ENCODE results near the gene SNAP47.

Gene SNAP47

GRCh38 chr1:227785094-227785804 lies 50.0 kb downstream of the SNAP47 start:
- no peak for DNase-seq (ENCODE audit: low read depth)

GRCh38 chr1:227785805-227786671 lies 50.8 kb downstream of the SNAP47 start:
- no peak for DNase-seq (ENCODE audit: low read depth)

- no peak for DNase-seq (ENCODE audit: low read depth)
These were observed 51.7 kb downstream of the SNAP47 start for GRCh38 chr1:227786673-227787512.

DNA sequence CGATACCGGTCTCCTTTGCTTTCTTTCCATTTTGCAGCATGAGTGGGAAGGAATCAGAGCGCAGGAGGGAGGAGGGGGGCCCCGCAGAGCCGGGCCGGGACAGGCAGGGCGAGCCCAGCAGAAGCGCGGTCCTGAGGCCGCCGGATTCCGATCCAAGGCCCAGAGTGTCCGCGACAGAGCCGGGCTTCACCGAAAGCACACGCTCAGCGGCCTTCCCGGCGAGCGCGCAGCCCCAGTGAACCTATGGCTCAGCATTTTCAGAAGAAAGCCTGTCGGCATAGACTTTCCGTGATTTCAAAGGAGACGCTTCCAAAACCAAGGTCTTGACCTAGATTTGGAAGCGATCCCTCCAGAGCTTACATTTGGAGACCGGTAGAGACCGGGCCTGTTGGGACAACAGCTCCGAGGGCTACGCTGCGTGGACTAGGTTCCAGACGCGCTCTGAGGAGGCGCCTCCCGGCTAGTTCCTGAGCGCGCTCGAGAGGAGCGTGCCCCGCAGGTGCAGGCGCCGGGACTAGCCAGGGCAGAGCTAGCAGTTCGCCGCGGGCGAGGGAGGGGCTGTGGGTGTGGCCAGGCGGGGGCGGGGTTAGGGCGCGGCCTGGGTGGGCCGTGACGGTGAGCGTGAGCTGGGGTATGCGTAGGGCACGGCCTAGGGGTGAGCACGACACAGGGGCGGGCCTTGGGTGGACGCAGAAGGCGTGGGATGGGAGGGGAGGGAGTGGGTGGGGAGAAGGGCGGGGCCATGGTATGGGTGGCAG lies 52.5 kb downstream of the SNAP47 start:
- peak; percentile 87 for DNase-seq (ENCODE audit: low read depth)

- DNase-seq (ENCODE audit: low read depth), result no peak
These were observed 53.2 kb downstream of the SNAP47 start for GRCh38 chr1:227788271-227789083.

DNA sequence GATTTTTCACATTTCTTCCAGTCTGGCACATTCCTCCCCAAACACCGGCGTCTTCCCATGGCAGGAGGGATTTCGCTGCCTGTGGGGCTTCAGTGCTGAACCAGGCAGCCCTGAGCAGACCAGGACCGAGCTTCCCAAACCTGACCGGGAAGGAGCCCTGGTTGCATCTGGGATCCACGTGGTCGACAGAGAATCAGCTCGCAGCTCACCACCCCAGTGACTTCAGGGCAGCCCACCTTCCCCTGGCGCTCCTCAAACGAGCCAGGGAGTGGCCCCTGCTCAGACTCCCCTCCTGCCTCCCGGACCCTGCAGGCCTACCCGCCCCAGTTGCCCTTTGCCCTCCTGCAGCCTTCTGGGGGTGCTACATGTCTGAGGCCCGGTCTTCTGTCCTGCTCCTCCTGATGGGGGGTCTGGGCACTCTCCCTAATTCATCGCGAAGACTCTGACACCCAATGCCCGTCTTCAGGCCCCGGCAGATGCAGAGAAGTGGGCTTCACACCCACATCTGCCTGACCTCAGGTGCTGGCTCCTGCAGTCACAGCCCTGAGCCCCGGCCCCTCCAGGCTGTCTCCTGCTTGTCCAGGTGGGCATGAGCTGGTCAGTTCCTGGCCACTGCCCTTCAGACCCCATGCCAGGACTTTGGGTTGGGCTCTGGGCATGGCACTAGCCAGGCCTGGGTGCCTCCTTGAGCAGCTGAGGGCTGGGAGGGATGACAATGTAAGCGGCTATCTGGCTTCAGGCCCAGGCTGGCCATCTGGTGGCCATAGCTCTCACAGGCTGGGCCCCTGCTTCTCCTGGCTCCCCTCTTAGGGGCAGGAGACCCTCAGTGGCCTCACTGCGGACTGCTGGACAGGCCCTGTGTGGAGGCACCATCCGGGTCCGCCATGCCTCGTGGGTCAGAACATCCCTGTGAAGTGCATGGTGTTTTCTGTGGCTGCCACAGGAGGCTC lies 54.1 kb downstream of the SNAP47 start:
- no peak for DNase-seq (ENCODE audit: low read depth)

DNA sequence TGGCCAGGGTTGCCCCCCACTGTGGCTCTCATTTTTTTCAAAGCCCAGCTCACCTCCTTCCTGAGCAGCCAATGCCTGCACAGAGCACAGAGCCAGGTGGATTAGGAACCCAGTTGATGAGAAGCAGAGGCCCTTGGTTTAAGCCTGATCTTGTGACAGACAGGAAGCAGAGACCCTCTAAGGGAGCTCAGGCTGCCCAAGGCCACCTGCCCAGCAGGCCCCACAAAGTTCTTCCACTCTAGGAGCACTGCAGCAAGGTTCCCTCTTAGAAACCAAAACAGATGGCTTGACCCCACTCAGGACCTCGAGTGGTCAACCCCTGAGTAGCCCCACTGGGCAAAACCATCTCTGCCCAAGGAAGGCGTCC lies 54.8 kb downstream of the SNAP47 start:
- DNase-seq (ENCODE audit: low read depth), result no peak

DNA sequence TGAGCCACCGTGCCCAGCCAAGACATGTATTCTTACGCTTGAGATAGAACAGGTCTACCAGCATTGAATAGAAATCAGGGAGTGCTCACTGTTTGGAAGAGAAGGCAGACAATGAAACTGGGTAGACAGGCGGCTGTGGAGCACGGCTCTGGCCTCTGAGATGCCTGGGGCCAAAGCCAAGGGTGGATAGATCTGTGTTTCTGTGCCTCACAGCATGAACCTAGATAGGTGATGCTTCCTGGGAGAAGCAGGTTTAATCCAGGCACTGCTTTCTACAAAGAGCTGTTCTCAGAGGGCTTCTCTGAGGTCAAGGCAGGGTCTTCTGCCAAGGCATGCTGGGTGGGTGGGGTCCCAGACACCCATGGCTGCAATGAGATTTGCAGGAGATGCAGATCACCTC lies 55.6 kb downstream of the SNAP47 start:
- no peak for DNase-seq (ENCODE audit: low read depth)

- no peak for DNase-seq (ENCODE audit: low read depth)
These were observed 56.3 kb downstream of the SNAP47 start for GRCh38 chr1:227791425-227792143.

DNA sequence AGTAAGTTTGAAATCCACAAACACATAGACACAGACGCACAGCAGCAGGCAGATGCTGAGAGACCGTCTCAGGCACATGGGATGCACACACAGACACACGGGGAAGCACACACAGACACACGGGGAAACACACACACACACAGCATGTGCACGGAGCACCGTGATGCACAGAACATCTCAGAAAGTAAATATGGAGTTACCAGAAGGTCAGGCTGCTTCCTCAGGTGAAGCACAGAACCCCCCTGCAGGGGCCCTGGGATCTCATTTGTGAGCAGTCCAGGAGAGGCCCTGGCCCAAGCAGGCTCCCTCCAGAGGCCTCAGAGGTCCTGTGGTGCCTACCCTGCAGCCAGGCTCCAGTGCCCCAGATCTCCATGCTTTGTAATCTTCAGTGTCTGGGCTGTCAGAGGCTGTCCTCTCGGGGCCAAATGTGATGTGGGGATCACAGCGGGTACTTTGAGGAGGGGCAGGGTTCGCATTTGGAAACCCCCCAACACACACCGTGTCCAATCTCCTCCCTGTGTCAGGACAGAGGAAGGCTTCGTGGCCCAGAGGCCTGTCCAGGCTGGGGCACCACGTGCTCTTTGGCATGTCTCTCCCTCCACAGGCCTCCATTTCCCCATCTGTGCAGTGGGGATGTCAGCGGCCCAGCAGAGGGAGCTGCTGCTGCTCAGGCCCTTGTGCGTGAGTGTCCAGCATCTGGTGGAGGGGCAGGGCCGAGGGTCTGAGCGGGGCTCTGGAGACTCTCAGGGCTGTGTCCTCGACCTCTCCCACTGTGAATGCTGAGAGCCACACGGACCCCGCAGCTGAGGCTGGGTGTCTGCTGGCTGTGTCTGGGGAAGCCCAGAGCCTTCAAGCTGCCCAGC lies 57.2 kb downstream of the SNAP47 start:
- no peak for DNase-seq (ENCODE audit: low read depth)

DNA sequence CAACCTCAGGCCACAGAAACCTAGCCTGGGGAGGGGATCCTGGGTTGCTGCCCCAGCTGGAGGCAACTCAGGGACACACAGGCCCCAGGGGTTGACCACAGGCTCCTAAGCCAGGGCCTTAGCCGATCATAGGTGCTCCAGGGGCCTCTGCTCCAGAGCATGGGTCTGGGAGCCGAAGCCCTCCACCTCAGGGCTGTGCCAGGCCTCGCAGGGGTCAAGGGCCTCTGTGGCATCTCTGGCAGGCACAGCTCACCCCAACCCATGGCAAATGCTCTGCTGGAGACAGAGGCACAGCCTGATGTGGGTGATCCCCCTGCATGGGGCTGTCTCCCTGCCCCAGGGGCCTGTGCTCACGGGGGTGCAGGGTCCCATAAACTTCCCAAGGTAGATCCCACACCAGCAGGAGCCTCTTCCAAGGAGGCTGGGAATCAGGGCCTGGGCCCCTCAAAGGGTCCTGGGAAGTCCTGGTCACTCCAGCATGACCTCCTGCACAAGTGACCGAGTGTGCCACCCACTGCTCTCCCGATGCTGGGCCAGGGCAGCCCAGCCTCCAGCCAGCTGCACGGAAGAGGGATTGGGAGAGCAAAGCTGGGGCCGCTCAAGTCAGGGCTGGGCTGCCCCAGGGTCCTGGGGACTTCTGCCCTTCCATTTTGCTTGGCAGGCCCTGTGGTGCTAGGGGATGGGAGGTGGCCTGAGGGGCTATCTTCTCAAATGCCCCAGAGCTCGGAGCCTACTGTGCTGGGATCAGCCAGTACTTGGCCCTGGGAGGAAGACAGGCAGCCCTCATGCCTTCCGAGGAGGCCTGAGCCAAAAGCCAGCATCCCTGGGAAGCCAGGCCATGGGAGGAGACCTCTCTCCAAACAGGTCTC lies 58.1 kb downstream of the SNAP47 start:
- DNase-seq (ENCODE audit: low read depth), result no peak

DNA sequence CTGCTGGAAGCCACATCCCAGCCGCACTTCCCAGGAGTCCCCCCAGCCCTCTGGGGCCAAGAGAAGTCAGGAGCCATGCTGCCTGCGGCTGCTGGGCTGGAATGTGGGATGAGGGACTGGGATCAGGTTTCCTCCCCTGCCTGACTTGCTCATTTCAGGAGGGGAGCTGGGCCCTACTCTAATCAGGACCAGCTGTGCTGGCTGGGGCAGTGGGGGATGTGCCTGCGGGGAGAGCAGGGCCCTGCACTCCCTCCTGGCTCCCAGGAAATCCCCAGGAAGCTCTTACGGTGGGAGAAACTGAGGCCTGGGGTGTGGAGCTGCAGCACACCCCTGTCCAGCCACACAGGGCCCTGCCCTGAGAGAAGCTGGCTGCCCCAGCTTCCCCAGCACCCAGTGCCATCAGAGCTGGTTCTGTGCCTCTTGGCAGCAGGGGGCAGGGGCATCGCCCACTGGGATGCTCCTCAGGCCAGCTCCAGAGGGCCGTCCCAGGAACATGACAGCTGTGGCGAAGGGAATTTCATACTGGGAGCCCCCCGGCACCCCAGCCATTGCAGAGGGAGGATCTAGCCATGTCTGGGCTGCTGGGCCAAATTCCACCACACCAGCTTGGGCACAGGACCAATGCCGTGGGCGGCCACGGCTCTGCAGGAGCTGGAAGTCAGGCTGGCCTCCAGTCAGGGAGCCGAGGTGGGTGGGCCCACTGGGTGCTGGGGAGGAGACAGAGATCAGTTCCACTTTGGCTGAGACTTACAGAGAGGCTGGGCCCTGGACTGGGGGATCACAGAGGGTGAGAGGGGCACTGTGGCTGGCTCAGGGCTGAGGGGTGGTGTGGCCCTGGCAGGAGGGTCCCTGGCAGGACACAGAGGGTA lies 58.9 kb downstream of the SNAP47 start:
- DNase-seq (ENCODE audit: low read depth), result peak; percentile 85

DNA sequence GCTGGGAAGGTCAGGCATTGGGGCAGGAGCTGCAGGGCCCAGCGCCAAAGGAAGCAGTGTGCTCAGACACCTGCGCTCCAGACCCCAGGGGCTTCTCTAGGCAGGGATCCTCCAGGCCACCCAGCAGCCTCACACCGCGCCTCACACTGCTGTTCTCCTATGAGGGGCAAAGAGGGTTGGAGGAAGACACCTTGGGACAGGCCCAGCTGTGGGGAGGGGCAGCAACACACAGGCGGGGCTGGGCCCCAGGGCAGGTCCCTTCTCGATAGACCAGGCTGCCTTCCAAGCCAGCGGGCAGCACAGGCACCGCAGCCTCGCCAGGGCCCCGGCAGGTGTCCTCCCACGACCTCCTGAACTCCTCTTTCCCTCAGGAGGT lies 59.6 kb downstream of the SNAP47 start:
- DNase-seq (ENCODE audit: low read depth), result no peak

- no peak for DNase-seq (ENCODE audit: low read depth)
These were observed 60.5 kb downstream of the SNAP47 start for GRCh38 chr1:227795732-227796131.

- DNase-seq (ENCODE audit: low read depth), result no peak
These were observed 61.2 kb downstream of the SNAP47 start for GRCh38 chr1:227796359-227796915.

DNA sequence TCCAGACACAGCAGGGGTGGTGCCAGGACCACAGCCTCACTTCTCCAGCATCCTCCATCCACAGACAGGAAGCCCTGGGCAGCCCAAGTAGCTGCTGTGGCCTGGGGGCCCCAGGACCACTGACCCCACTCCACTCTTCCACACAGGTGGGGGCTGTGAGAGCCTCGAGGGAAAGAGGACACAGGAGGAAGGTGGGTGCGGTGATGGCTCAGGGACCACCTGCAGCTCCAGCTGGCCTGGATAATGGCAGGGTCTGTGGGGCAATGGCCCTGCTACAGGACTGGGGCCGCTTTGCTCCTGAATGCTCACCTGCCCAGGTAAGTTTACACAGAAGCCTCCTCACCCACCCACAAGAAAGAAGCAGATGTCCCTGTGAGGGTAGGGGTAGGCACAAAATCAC lies 61.9 kb downstream of the SNAP47 start:
- no peak for DNase-seq (ENCODE audit: low read depth)
